Heart left ventricle (tissue), 16 donors: ENCODE results near the gene PPIG. TPM values are rescaled to one million over a fixed set of nuclear protein-coding genes. Genes with fewer than 3 reads are reported as not detected.

ENCODE experiments used
- ATAC-seq, 4 donors: fragments of 200-7000 bp; cut with Tn5 transposase; one replicate each; pipeline ENCODE4 v1.9.1; 2020 to 2022; ENCODE audit warnings: moderate library complexity in 4 of 4, mild to moderate bottlenecking in 3 of 4, moderate number of reproducible peaks in 1 of 4
- DNase-seq, 5 donors: peaks; one replicate each; pipeline ENCODE4 v3.0.0-alpha.2; 2020
- H3K27ac ChIP-seq, 12 donors: fragments of 200-600 bp; sonication (generic) in 4 of 12; one replicate each; pipeline versions ENCODE4 v1.5.0 to v1.8.0; 2016 to 2022; ENCODE audit warnings: mild to moderate bottlenecking in 2 of 12
- H3K27me3 ChIP-seq, 9 donors: fragments of 200-600 bp; sonication (generic) in 2 of 9; one replicate each; pipeline versions ENCODE4 v1.5.1 to v1.8.0; 2016 to 2022; ENCODE audit warnings: mild to moderate bottlenecking in 3 of 9
- H3K36me3 ChIP-seq, 9 donors: fragments of 200-600 bp; sonication (generic) in 2 of 9; one replicate each; pipeline versions ENCODE4 v1.5.0 to v1.8.0; 2018 to 2022; ENCODE audit warnings: mild to moderate bottlenecking in 2 of 9
- H3K4me1 ChIP-seq, 12 donors: fragments of 200-600 bp; sonication (generic) in 4 of 12; one replicate each; pipeline versions ENCODE4 v1.5.0 to v1.8.0; 2016 to 2022; ENCODE audit warnings: mild to moderate bottlenecking in 3 of 12
- H3K4me3 ChIP-seq, 12 donors: fragments of 200-600 bp; sonication (generic) in 4 of 12; one replicate each; pipeline versions ENCODE4 v1.5.0 to v1.8.0; 2017 to 2022; ENCODE audit warnings: mild to moderate bottlenecking in 9 of 12, moderate library complexity in 4 of 12
- H3K9me3 ChIP-seq, 12 donors: fragments of 200-600 bp; sonication (generic) in 4 of 12; one replicate each; pipeline versions ENCODE4 v1.5.0 to v1.8.0; 2016 to 2022; ENCODE audit warnings: mild to moderate bottlenecking in 1 of 12
- CTCF ChIP-seq, 12 donors: fragments of 200-600 bp; sonication (generic) in 4 of 12; IDR thresholded peaks; one replicate each; pipeline versions ENCODE4 v1.5.0 to v1.8.0; 2018 to 2022; ENCODE audit warnings: antibody characterized with exemption in 12 of 12, mild to moderate bottlenecking in 5 of 12
- POLR2A ChIP-seq, 2 donors: fragments of 450-650 bp; IDR thresholded peaks; one replicate each; pipeline ENCODE4 v1.6.1; 2017; ENCODE audit warnings: antibody characterized with exemption in 2 of 2, mild to moderate bottlenecking in 2 of 2, moderate library complexity in 2 of 2
- WGBS, 4 donors: extraction: QIAGEN DNeasy Blood & Tissue Kit in 2 of 4; methylation state at CpG; one replicate each; pipeline versions ENCODE4 v1.1.5 to v1.1.7; 2013 to 2018; 5-methylcytosine and 5-hydroxymethylcytosine counted together
- intact Hi-C, 10 donors: fragments of 100-400 bp; cut with DNase I; formaldehyde crosslinking; loops; one replicate each; pipeline versions ENCODE4 v1.11.1 to v1.14.2; 2022
- polyA plus RNA-seq, 2 donors: library from polyadenylated mRNA; stranded (reverse); fragments of 200-250 nt; gene quantifications; one replicate each; pipeline ENCODE4 v1.2.3, GENCODE V29; 2013
- total RNA-seq, 9 donors: library from RNA; depleted of rRNA in 2 of 9; stranded (reverse); fragments of >200 nt in 2 of 9; fragmentation: NEBNext Ultra II Directional in 3 of 9; extraction: Animal tissue kit (Norgen Biotek cat#: 25700) in 3 of 9; gene quantifications; one replicate each; pipeline versions ENCODE4 v1.1.0 to v1.2.4, GENCODE V29; 2016 to 2023
- donor health status: ischemic (EF 13 %, LVEDD 7.1; RV severe dilation, severe dysfunction).
- donor health status: healthy with polysubstance abuse.
- donor health status: DM: no; HTN: yes; CAD: no.
- donor health status: DM: no; HTN: no; CAD: no.
- donor health status: ischemic (EF 25% LVEDD 6.9; RV normal size, moderate dysfunction).
- donor health status: ischemic (EF 25% LVEDD 5.7; RV mildly dilated, moderate dysfunction).
- donor health status: healthy.
- donor health status: DM: yes; HTN: yes; CAD: no.
- donor health status: ischemic (EF 35%, LVEDD 5.7; RV mildly dilated, moderate dysfunction).
- donor health status: nonischemic (EF 11% LVEDD 7.7; RV severe dilation, severe dysfunction).
- donor health status: DM: yes; HTN: yes; CAD: no.
- donor health status: PGD.
- donor health status: ischemic (EF 29% LVEDD 5.4; RV normal size, mild dysfunction).
- donor health status: nonischemic (EF 23%, LVEDD 6.1; RV moderate dilation, normal function).

The PPIG gene
- total and polyA plus RNA-seq, 11 donors: 19.9 to 69.6 (median 39.9) TPM

- intact Hi-C loops: no loop called here
- no peak for TF ChIP-seq POLR2A (IDR thresholded peaks at IDR 0.05)
- TF ChIP-seq CTCF (IDR thresholded peaks at IDR 0.05): no peak
- Histone ChIP-seq H3K36me3 (peaks cover 0 to 49% (median 31%) of the 10 kb centered on the region in 9 donors), H3K4me1 (no peaks in the 10 kb centered on the region), H3K4me3 (no peak overlapping the region), H3K27ac (no peak overlapping the region), H3K9me3 (no peaks in the 10 kb centered on the region), H3K27me3 (no peaks in the 10 kb centered on the region)
- 98 to 99% (median 98%) methylated on average over 2 of the region's 2 CpGs for WGBS, 4 donors
- DNase-seq (no peak), ATAC-seq (no peak)
These were observed 57.3 kb downstream of the PPIG start for GRCh38 chr2:169641464-169641863.

- intact Hi-C loops: no loop called here
- ATAC-seq: no peak
- Histone ChIP-seq H3K9me3 (no peaks in the 10 kb centered on the region), H3K4me3 (no peak overlapping the region), H3K36me3 (peaks cover 0 to 23% (median 5%) of the 10 kb centered on the region in 9 donors), H3K27me3 (no peaks in the 10 kb centered on the region), H3K4me1 (no peaks in the 10 kb centered on the region), H3K27ac (no peak overlapping the region)
- no peak for DNase-seq
- TF ChIP-seq CTCF (IDR thresholded peaks at IDR 0.05): no peak
- TF ChIP-seq POLR2A (IDR thresholded peaks at IDR 0.05): no peak
- 30 to 48% (median 41%) methylated on average over 3 of the region's 3 CpGs for WGBS, 4 donors
These were observed 60.0 kb downstream of the PPIG start for GRCh38 chr2:169644173-169644572.

GRCh38 chr2:169647496-169647895, 63.3 kb downstream of the PPIG start:
- H3K36me3 ChIP-seq: no peaks in the 10 kb centered on the region
- no peak overlapping the region for H3K27ac ChIP-seq
- 88 to 93% (median 91%) methylated on average over 2 of the region's 2 CpGs for WGBS, 4 donors
- H3K9me3 ChIP-seq: no peaks in the 10 kb centered on the region
- no peaks in the 10 kb centered on the region for H3K4me1 ChIP-seq
- H3K4me3 ChIP-seq: no peak overlapping the region
- ATAC-seq: no peak
- no peak for TF ChIP-seq CTCF (IDR thresholded peaks at IDR 0.05)
- TF ChIP-seq POLR2A (IDR thresholded peaks at IDR 0.05): no peak
- no peak for DNase-seq
- H3K27me3 ChIP-seq: peaks cover 0 to 6% (median 0%) of the 10 kb centered on the region in 9 donors
- intact Hi-C loops: no loop called here

GRCh38 chr2:169649278-169649677, 65.1 kb downstream of the PPIG start:
- ATAC-seq (no peak), DNase-seq (no peak)
- Histone ChIP-seq H3K27ac (no peak overlapping the region), H3K9me3 (no peaks in the 10 kb centered on the region), H3K4me1 (no peaks in the 10 kb centered on the region), H3K27me3 (peaks cover 0 to 9% (median 0%) of the 10 kb centered on the region in 9 donors), H3K36me3 (no peaks in the 10 kb centered on the region), H3K4me3 (no peak overlapping the region)
- intact Hi-C loops: no loop called here
- TF ChIP-seq CTCF (IDR thresholded peaks at IDR 0.05) (no peak), POLR2A (IDR thresholded peaks at IDR 0.05) (no peak)
- WGBS, 4 donors: 70 to 83% (median 78%) methylated on average over 1 of the region's 1 CpG
